Medulla oblongata (tissue), 1 donor: ENCODE results near the gene EEF1G.
"Not testable (repeated sequence)": the region's sequence is repeated elsewhere in the genome, so short reads cannot be mapped to it uniquely, and the experiment has no call there.

Experiments
- DNase-seq: peaks from one replicate; pipeline ENCODE4 v3.0.0-alpha.2; 2015; ENCODE audit errors: extremely low spot score

EEF1G gene

GRCh38 chr11:62577046-62577714 is 3.5 kb upstream of the EEF1G start:
- no peak for DNase-seq

- no peak for DNase-seq
Observed at GRCh38 chr11:62575837-62576236, 2.1 kb upstream of the EEF1G start.

GRCh38 chr11:62575156-62575555 is 1.5 kb upstream of the EEF1G start:
- no peak for DNase-seq

- DNase-seq: peak; percentile 45
Observed at GRCh38 chr11:62574363-62575071, 826 bp upstream of the EEF1G start.

- DNase-seq: no peak
Observed at GRCh38 chr11:62573006-62573591, 592 bp downstream of the EEF1G start.

GRCh38 chr11:62572431-62572830 is 1.3 kb downstream of the EEF1G start:
- DNase-seq: no peak

GRCh38 chr11:62571493-62571892 is 2.2 kb downstream of the EEF1G start:
- DNase-seq: not testable (repeated sequence)

- not testable (repeated sequence) for DNase-seq
Observed at GRCh38 chr11:62570903-62571302, 2.8 kb downstream of the EEF1G start.

- DNase-seq: no peak
Observed at GRCh38 chr11:62569611-62570010, 4.1 kb downstream of the EEF1G start.

- DNase-seq: no peak
Observed at GRCh38 chr11:62567018-62567633, 6.6 kb downstream of the EEF1G start.

- DNase-seq: no peak
Observed at GRCh38 chr11:62566247-62566646, 7.4 kb downstream of the EEF1G start.

GRCh38 chr11:62565100-62565802 is 8.4 kb downstream of the EEF1G start:
- no peak for DNase-seq

GRCh38 chr11:62561677-62562230 is 11.9 kb downstream of the EEF1G start:
- DNase-seq: not testable (repeated sequence)

- DNase-seq: peak; percentile 75
Observed at GRCh38 chr11:62560566-62561103, 13.1 kb downstream of the EEF1G start.

- DNase-seq: not testable (repeated sequence)
Observed at GRCh38 chr11:62559626-62560025, 14.1 kb downstream of the EEF1G start.

GRCh38 chr11:62559204-62559603 is 14.5 kb downstream of the EEF1G start:
- no peak for DNase-seq

GRCh38 chr11:62558669-62559068 is 15.0 kb downstream of the EEF1G start:
- DNase-seq: no peak

- DNase-seq: no peak
Observed at GRCh38 chr11:62556875-62557631, 16.6 kb downstream of the EEF1G start.

- DNase-seq: peak; percentile 86
Observed at GRCh38 chr11:62556108-62556874, 17.4 kb downstream of the EEF1G start.
